Karpas-422 (cell line): Measurements from ENCODE around the gene SPATA31D4. TPM values are rescaled to one million over a fixed set of nuclear protein-coding genes. Genes with fewer than 3 reads are reported as not detected.
"Not testable (repeated sequence)": the region's sequence is repeated elsewhere in the genome, so short reads cannot be mapped to it uniquely, and the experiment has no call there.

Experiments used
- DNase-seq: peaks from one replicate; pipeline ENCODE4 v3.0.0-alpha.2; 2015
- H2AFZ ChIP-seq: fragments of 200-600 bp; sonication (generic); 2 replicates; pipeline ENCODE4 v1.6.1; 2014; ENCODE audit warnings: antibody characterized with exemption, low read length, mixed read lengths
- H3K27ac ChIP-seq: fragments of 200-600 bp; sonication (generic); 2 replicates; pipeline ENCODE4 v1.5.1; 2014; ENCODE audit warnings: mild to moderate bottlenecking, low read length, moderate library complexity
- H3K27me3 ChIP-seq: fragments of 200-600 bp; sonication (generic); 2 replicates; pipeline ENCODE4 v1.6.1; 2014; ENCODE audit warnings: low read length, mixed read lengths
- H3K36me3 ChIP-seq: fragments of 200-600 bp; sonication (generic); 2 replicates; pipeline ENCODE4 v1.6.1; 2014; ENCODE audit warnings: low read length, mixed read lengths; ENCODE audit not compliant: insufficient read depth
- H3K4me1 ChIP-seq: fragments of 200-600 bp; sonication (generic); 2 replicates; pipeline ENCODE4 v1.6.1; 2014; ENCODE audit warnings: mild to moderate bottlenecking, low read length, mixed read lengths
- H3K4me2 ChIP-seq: fragments of 200-600 bp; sonication (generic); 2 replicates; pipeline ENCODE4 v1.6.1; 2014; ENCODE audit warnings: low read length, low read depth, mild to moderate bottlenecking; ENCODE audit not compliant: poor library complexity, severe bottlenecking
- H3K4me3 ChIP-seq: fragments of 200-600 bp; sonication (generic); 2 replicates; pipeline ENCODE4 v1.5.1; 2014; ENCODE audit warnings: mild to moderate bottlenecking, antibody characterized with exemption, low read length, mixed read lengths
- H3K79me2 ChIP-seq: fragments of 200-600 bp; sonication (generic); 2 replicates; pipeline ENCODE4 v1.6.1; 2014; ENCODE audit warnings: mild to moderate bottlenecking, low read length, mixed read lengths
- H3K9ac ChIP-seq: fragments of 200-600 bp; sonication (generic); 2 replicates; pipeline ENCODE4 v1.6.0; 2014; ENCODE audit warnings: low read length
- H3K9me2 ChIP-seq: fragments of 200-600 bp; sonication (generic), shearing (Covaris generic); replicated peaks from 2 replicates; pipeline ENCODE4 v1.6.0; 2014; ENCODE audit warnings: mild to moderate bottlenecking, low read length, moderate library complexity; ENCODE audit not compliant: insufficient read depth
- H3K9me3 ChIP-seq: fragments of 300-700, 200-600 bp; sonication (generic); 2 replicates; pipeline ENCODE4 v1.6.1; 2014; ENCODE audit warnings: low read length, mixed read lengths
- H4K20me1 ChIP-seq: fragments of 200-600 bp; sonication (generic); 2 replicates; pipeline ENCODE4 v1.6.1; 2014; ENCODE audit warnings: mild to moderate bottlenecking, antibody characterized with exemption, low read length, low read depth; ENCODE audit not compliant: insufficient read depth
- total RNA-seq: library from RNA; depleted of rRNA; stranded (reverse); fragments of >200 nt; shearing (Covaris generic); gene quantifications from 2 replicates; pipeline ENCODE4 v1.2.3, GENCODE V29; 2014; ENCODE audit warnings: low replicate concordance; rRNA removed

The SPATA31D4 gene
- not detected in 2 replicates for total RNA-seq

- H3K79me2 ChIP-seq, H2AFZ ChIP-seq, H3K36me3 ChIP-seq, H3K9me2 ChIP-seq, H3K4me3 ChIP-seq, H3K9ac ChIP-seq, DNase-seq, H3K27ac ChIP-seq, H3K4me2 ChIP-seq, H4K20me1 ChIP-seq, H3K27me3 ChIP-seq, H3K9me3 ChIP-seq, H3K4me1 ChIP-seq: not testable (repeated sequence)
Observed at GRCh38 chr9:81928305-81928704, at the start of gene SPATA31D4. TSS of gene SPATA31D4 (plus strand) at chr9:81928428. CDS start at chr9:81928514, 86 bp downstream.

- DNase-seq = no peak
- Histone ChIP-seq H4K20me1 (no peaks in the 10 kb centered on the region), H3K9me3 (peaks cover 8% of the 10 kb centered on the region; the same call in 1 of the 2 replicates), H3K79me2 (no peaks in the 10 kb centered on the region), H3K4me2 (no peak overlapping the region), H3K4me1 (no peaks in the 10 kb centered on the region), H3K27ac (no peak overlapping the region), H2AFZ (no peak overlapping the region), H3K36me3 (no peaks in the 10 kb centered on the region), H3K27me3 (no peaks in the 10 kb centered on the region), H3K4me3 (no peak overlapping the region), H3K9ac (no peak overlapping the region), H3K9me2 (no peaks in the 10 kb centered on the region)
Observed at GRCh38 chr9:81878530-81878929, 49.7 kb upstream of the SPATA31D4 start.

GRCh38 chr9:81879501-81879916 lies 48.7 kb upstream of the SPATA31D4 start:
- no peak overlapping the region for H3K4me2 ChIP-seq

GRCh38 chr9:81885602-81886001 lies 42.6 kb upstream of the SPATA31D4 start:
- Histone ChIP-seq H4K20me1 (no peaks in the 10 kb centered on the region), H3K36me3 (no peaks in the 10 kb centered on the region), H3K27me3 (no peaks in the 10 kb centered on the region), H2AFZ (no peak overlapping the region), H3K27ac (no peak overlapping the region), H3K4me3 (no peak overlapping the region), H3K4me1 (no peaks in the 10 kb centered on the region), H3K9ac (no peak overlapping the region), H3K79me2 (no peaks in the 10 kb centered on the region), H3K4me2 (no peak overlapping the region), H3K9me3 (peaks cover 18% of the 10 kb centered on the region), H3K9me2 (no peaks in the 10 kb centered on the region)
- no peak for DNase-seq

More at GRCh38 chr9:81879501-81879916, 48.7 kb upstream of the SPATA31D4 start:
- Histone ChIP-seq H3K27me3 (no peaks in the 10 kb centered on the region), H3K9ac (no peak overlapping the region), H4K20me1 (no peaks in the 10 kb centered on the region), H2AFZ (no peak overlapping the region), H3K4me1 (no peaks in the 10 kb centered on the region), H3K27ac (no peak overlapping the region), H3K9me2 (no peaks in the 10 kb centered on the region), H3K36me3 (no peaks in the 10 kb centered on the region), H3K9me3 (peaks cover 15% of the 10 kb centered on the region), H3K4me3 (no peak overlapping the region), H3K79me2 (no peaks in the 10 kb centered on the region)
- DNase-seq = no peak

GRCh38 chr9:81886665-81887064 lies 41.6 kb upstream of the SPATA31D4 start:
- Histone ChIP-seq H3K79me2 (no peaks in the 10 kb centered on the region), H3K36me3 (no peaks in the 10 kb centered on the region), H3K9ac (no peak overlapping the region), H3K27ac (no peak overlapping the region), H2AFZ (no peak overlapping the region), H3K27me3 (no peaks in the 10 kb centered on the region), H3K4me3 (no peak overlapping the region), H3K9me3 (peaks cover 18% of the 10 kb centered on the region), H3K9me2 (no peaks in the 10 kb centered on the region), H4K20me1 (no peaks in the 10 kb centered on the region), H3K4me1 (no peaks in the 10 kb centered on the region), H3K4me2 (no peak overlapping the region)
- DNase-seq = no peak

GRCh38 chr9:81890104-81890503 lies 38.1 kb upstream of the SPATA31D4 start:
- Histone ChIP-seq H3K9me3 (peaks cover 13% of the 10 kb centered on the region), H2AFZ (no peak overlapping the region), H3K79me2 (no peaks in the 10 kb centered on the region), H3K4me2 (no peak overlapping the region), H3K9me2 (no peaks in the 10 kb centered on the region), H3K36me3 (no peaks in the 10 kb centered on the region), H3K27me3 (no peaks in the 10 kb centered on the region), H3K27ac (no peak overlapping the region), H4K20me1 (no peaks in the 10 kb centered on the region), H3K4me3 (no peak overlapping the region), H3K9ac (no peak overlapping the region), H3K4me1 (no peaks in the 10 kb centered on the region)
- DNase-seq = no peak

- Histone ChIP-seq H3K79me2 (no peaks in the 10 kb centered on the region), H3K9me3 (peaks cover 14% of the 10 kb centered on the region), H3K4me2 (no peak overlapping the region), H2AFZ (no peak overlapping the region), H3K4me1 (no peaks in the 10 kb centered on the region), H3K27ac (no peak overlapping the region), H3K9me2 (no peaks in the 10 kb centered on the region), H3K4me3 (no peak overlapping the region), H4K20me1 (no peaks in the 10 kb centered on the region), H3K36me3 (no peaks in the 10 kb centered on the region), H3K27me3 (no peaks in the 10 kb centered on the region), H3K9ac (no peak overlapping the region)
- no peak for DNase-seq
Observed at GRCh38 chr9:81892440-81892839, 35.8 kb upstream of the SPATA31D4 start.

GRCh38 chr9:81893929-81894328 lies 34.3 kb upstream of the SPATA31D4 start:
- no peak overlapping the region for H3K4me2 ChIP-seq
- H3K27me3 ChIP-seq = no peaks in the 10 kb centered on the region
- H4K20me1 ChIP-seq = no peaks in the 10 kb centered on the region
- no peaks in the 10 kb centered on the region for H3K9me2 ChIP-seq
- H3K9ac ChIP-seq = no peak overlapping the region
- H3K36me3 ChIP-seq = no peaks in the 10 kb centered on the region
- no peaks in the 10 kb centered on the region for H3K4me1 ChIP-seq
- no peak overlapping the region for H3K4me3 ChIP-seq
- DNase-seq = no peak
- no peak overlapping the region for H3K27ac ChIP-seq
- peaks cover 16% of the 10 kb centered on the region for H3K9me3 ChIP-seq
- no peaks in the 10 kb centered on the region for H3K79me2 ChIP-seq
- H2AFZ ChIP-seq = no peak overlapping the region

GRCh38 chr9:81894891-81895290 lies 33.3 kb upstream of the SPATA31D4 start:
- no peak overlapping the region for H3K27ac ChIP-seq
- no peak overlapping the region for H3K4me2 ChIP-seq
- H3K9me2 ChIP-seq = no peaks in the 10 kb centered on the region
- no peaks in the 10 kb centered on the region for H4K20me1 ChIP-seq
- H3K27me3 ChIP-seq = no peaks in the 10 kb centered on the region
- H2AFZ ChIP-seq = no peak overlapping the region
- H3K4me3 ChIP-seq = no peak overlapping the region
- no peak overlapping the region for H3K9ac ChIP-seq
- no peaks in the 10 kb centered on the region for H3K79me2 ChIP-seq
- peaks cover 16% of the 10 kb centered on the region for H3K9me3 ChIP-seq
- DNase-seq = no peak
- H3K36me3 ChIP-seq = no peaks in the 10 kb centered on the region
- no peaks in the 10 kb centered on the region for H3K4me1 ChIP-seq
